Activated naive CD4-positive, alpha-beta T cell treated with anti-CD3 and anti-CD28 coated beads, Interleukin-2, amount 50 U/mL, for 16 hours (primary cell): ENCODE results near the gene FSTL4.

Experiments used
- DNase-seq: peaks from one replicate; pipeline ENCODE4 v3.0.0-alpha.2; 2020

FSTL4 gene

DNA sequence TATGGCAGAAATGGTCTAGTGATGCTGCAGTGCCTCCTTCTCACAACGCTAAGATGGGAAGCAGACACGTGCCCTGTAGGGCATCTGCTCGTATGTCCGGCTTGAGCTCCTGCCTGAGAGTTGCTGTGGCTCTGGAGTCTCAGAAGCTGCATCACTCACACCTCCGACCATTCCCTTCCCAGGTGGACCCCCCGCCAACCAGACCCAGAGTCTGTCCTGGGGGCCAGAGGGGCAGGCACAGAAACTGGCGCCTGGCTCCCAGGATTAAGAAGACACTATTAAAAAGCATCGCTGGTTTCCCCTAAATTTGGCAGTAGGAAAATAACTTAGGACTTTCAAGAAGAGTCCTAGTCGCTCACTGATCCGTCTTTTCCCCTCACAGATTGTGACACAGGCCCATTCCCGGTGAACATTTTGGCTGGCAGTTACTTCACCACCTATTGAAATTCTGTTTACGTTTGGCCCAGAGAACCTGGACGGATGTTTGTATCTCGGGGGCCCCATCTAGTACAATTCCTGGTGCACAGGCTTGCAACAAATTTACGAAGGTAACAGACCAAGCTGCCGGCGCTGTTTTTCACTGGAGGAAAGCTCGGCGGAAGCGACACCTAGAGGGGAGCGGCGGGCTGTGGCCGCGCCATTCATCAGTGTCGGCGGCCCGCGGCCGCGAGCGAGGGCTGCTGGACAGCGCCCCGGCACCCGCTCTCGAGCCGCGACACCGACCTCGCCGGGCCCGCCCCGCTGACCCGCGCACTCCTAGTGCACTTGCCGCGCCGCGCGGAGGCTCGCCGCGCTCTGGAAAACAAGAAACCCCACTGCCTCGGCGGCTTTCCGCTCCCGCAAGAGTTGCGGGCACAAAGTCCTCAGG is 1.6 kb downstream of the FSTL4 start:
- peak; percentile 38 for DNase-seq

DNA sequence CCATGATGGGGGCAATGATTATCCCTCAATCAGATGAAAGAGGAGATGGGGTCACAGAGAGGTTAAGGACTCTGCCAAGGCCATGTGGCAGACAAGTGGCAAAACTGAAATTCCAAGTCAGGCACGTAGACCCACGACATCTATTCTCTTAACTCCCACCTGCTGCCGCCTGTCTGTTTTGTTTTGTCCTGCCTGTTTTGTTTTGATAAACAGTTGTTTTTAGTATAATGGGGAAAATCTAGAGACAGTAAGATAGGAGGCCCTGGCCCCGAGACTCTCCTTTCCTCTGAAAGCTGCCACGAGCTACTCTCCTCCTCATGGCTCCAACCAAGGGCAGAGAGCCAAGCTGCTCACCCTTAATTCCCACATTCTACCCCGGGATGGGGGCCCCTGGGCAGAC is 4.9 kb downstream of the FSTL4 start:
- no peak for DNase-seq

DNA sequence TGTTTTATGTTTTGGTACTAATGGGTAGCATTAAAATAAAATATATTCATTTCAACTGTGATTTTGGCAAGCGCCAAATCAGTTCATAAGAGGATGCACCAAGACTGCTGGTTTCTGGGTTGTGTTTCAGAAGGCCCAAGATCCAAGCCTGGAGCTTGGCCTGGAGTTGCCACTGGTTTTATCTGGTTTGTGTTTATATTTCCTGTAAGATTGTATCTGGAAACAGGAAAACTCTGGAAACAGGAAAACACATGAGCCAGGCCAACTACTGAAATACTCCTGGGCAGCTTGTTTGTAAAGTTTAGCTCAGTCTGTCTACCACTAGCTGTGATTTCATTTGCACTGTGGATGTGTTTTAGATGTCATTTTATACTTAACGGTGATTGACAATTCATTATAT is 5.5 kb downstream of the FSTL4 start:
- DNase-seq, result no peak

DNA sequence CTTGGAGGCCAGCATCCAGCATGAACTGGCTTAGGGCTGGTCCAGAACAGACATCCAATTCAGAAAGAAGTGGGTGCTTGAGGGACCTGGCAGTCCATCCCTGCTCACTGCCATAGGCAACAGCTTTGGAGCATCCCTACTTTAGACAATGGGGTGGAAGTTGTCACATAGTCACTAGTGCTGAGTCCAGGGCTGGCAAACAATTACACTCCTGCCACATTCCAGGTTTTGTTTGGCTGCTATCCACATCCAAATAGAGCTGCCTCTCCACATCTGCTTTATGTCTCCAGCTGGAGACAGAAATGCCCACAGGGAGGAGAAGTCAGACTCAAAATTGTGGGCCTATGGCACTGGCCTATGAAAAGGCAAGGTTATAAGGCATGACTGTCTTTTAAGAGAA is 7.0 kb downstream of the FSTL4 start:
- DNase-seq, result no peak

DNA sequence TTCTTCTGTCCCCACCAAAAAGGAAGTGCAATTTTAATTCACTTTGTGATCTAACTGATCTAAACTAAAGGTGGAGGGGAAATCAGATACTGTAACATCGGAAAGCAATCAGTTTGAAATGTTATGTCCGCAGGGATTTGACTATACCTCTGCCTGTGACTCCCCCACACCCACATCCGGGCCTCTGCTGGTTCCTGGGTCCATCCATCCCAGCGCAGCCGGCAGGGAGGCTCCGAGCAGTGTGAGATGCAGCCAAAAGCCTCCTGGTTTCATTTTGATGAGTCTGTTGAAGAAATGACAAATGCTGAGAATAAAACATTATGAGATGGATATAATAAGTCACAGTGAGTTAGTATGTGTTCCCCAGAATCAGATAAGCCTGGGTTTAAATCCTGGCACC is 8.6 kb downstream of the FSTL4 start:
- no peak for DNase-seq

DNA sequence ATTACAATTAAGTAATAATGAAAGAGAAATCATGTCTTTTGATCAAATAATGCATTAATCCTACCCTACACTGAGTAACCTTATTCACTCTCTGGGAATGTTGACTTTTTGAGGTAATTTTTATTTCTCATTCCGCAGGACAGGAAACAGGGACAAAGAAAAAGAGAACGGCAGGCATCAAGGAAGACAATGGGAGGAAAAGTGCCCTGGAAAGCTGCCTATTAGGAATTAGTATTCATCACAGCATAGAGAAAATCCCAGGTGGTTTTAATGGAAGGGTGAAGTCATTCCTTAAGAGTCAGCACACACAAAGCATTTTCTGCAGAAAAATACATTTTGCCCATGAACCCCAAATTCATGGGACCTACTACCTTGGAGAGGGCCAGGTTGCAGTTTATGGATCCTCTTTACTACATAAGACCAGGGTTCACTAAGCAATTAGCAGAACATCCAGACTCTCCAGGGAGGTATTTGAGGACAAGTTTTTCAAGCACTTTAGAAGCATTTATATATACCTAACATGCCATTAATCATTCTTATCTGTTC is 9.4 kb downstream of the FSTL4 start:
- no peak for DNase-seq

DNA sequence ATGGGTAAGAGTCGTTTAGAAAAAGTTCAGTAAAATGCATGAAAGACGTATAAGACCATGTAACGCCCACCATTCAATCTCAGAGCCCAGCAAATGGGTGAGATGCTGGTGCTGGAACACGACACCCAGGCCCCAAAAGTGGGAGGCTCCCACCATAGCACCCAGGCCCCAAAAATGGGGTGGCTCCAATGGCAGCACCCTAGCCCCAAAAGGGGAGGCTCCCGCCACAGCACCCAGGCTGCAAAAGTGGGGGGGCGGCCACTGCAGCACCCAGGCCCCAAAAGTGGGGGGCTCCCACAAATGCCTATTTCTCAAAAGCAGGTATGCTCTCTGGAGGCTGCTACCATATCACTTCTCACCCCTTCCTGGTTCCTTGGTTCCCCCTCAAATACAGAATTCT is 12.7 kb downstream of the FSTL4 start:
- no peak for DNase-seq

DNA sequence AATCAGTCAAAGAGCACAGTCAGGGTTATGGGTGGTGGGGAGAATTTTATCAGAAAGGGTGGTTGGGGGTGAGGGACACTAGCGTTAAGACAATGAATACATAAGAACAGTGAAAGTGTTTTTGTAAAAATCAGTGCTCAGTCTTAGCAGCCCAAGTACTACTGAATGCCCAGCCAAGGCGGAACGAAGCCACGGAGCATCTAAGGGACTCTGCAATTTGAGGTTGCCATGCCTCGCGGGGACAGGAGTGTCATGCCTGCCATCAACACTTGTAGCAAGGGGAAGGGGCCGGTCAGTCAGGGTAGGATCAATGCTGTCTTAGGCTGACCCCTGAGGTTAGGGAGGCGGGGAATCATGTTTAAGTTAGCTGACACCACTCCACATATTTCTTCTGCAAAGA is 13.3 kb downstream of the FSTL4 start:
- no peak for DNase-seq

DNA sequence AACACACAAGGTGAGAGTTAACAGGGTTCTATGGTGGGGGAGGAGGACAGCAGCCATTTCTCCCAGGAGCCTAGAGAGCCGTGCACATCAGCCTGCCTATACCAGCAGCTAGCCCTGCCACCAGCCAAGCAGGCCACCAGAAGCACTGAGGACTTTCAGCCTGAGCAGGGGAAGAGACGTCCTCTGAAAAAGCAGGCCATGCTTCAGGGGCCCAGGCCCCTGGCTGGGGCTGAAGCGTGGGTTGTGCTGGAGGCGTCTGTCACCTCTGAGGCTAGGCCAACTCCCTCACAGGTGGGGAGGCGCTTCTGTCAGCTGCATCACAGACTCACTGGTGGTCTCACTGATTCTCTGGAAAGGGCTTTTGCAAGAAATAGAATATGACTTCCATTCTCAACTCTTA is 16.3 kb downstream of the FSTL4 start:
- no peak for DNase-seq

DNA sequence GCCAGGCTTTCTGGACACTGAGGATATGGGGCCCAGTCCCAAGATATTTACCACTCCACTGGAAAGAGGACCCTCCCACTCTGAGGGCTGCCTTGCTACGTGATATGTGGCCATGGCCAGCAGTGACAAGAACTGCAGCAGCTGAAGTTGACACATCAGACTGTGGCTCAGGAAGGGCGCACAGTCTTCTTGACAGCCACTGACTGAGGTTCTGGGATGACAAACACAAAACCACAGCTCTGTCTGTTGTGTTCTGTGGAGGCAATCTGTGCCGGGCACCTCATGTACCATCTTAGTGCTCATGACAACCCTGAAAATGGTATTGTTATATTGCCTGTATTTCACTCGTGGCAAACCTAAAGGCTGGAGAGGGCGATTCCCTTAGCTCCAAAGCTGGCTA is 16.9 kb downstream of the FSTL4 start:
- DNase-seq, result no peak

DNA sequence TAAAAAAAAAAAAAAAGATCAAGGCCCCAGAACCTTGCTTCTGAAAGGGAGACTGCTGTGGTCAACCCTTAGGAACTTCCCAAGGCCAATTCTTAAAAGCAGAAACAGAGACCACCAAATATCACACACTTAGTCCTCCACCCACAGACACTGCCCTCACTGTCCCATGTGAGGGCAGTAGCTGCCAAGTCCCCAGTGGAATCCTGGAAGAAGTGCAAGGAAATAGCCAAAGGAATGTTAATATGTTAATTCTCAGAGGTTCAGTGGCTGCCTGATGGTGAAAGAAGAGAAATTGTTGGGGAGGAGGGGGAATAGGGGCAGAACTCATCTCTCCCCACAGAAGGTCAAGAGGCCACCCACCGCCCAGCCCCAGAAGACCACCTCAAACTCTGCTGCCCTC is 23.1 kb downstream of the FSTL4 start:
- no peak for DNase-seq

DNA sequence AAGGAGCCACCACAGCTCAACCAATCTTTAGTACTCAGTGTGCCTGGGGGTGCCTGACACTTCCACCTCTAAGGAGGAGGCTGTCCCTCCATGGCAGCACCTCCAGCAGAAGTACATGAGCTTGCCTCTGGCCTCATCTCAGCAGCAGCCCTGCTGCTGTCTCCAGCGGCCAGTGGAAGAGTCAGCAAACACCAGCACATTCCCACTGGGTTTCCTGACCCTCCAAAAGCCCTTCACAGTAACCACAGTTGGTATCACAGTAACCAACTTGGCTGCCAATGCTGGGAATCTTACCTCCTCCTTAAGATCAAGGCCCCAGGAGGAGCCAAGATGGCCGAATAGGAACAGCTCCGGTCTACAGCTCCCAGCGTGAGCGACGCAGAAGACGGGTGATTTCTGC is 29.4 kb downstream of the FSTL4 start:
- DNase-seq, result no peak

DNA sequence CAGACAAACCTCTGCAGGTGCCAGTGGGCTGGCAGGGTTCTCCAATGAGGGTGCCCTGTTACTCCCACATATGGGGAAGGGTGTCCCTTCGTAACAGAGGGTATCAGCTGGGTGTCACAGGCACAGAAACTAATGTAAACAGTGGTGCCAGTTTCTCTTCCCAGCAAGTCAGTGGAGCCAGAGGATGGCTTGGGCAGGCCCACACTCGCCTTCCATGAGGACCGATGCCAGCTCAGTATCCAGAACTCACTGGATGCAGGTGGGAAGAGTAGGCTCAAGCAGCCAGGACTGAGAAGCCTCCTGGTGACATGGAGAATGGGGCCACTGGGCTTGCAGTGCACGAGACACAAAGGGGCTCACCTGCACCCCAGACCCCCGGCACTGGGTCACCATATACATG is 30.4 kb downstream of the FSTL4 start:
- DNase-seq, result no peak

DNA sequence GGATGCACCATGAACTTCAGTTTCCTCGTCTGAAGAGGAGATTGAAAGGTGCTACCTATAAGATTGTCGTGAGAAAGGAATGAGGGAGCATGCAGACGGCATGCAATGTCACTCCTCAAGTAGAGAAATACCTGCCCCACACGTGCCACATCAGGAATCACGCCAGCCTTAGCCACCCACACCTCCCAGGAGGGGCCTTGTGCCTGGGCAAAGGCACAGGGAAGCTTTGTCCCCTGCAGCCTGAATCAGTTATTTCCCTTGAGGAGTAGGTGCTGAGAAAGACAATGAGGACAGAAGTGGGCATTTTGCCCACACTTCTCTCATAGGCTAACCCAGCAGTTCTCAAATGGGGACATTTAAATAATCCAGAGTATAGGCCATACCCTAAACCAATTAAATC is 31.0 kb downstream of the FSTL4 start:
- no peak for DNase-seq

DNA sequence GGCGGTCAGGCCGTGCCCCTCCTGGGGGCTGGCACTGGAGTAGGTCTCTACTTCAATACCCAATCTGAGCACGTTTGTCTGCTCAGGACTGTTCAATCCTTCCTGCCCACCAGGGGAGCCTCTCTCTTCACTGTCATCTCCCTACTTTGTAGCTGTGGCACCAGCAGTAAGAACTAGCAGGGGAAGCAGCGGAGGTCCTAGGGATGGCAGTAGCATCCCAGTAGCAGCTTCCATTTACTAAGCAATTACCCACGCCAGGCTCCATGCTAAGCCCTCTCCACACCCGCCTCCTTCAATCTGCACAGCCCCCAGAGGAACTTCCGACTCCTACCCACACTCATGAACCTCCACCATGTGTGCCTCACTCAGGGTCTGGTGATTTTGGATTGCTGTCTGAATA is 31.7 kb downstream of the FSTL4 start:
- DNase-seq, result no peak

DNA sequence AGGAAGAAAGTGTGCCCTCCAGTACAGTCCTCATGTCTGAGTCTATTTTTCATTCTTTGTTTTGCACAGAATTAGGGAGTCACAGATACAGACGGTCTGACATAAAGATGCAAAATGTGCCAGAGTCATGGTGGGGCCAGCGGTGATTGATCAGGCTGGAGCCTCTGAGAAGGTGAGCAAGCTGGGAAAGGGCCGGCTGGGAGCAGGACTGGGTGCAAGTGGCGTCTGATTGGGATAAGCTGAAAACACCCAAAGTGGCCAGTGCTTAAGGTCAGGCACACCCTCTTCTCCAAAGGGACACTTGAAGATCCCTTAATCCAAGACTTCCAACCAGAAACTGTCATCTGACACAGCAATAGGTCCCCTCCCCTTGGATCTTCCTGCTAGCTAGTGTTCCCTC is 32.6 kb downstream of the FSTL4 start:
- DNase-seq, result no peak

DNA sequence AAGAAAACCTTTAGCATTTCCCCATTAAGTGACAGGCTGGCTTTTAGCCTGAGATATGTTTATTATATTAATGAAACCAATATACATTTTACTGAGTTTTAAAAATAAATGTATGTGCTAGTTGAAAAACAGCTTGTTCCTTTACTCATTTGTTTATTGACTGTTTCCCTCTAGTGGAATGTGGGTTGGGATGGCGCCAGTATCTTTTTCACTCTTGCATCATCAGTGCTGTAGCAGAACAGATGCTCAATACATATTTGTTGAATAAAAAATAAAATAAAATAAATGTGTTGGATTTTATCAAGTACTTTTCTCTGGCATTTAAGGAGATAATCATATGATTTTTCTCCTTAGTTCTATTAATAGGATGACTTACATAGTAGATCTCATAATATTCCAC is 43.0 kb downstream of the FSTL4 start:
- DNase-seq, result no peak

DNA sequence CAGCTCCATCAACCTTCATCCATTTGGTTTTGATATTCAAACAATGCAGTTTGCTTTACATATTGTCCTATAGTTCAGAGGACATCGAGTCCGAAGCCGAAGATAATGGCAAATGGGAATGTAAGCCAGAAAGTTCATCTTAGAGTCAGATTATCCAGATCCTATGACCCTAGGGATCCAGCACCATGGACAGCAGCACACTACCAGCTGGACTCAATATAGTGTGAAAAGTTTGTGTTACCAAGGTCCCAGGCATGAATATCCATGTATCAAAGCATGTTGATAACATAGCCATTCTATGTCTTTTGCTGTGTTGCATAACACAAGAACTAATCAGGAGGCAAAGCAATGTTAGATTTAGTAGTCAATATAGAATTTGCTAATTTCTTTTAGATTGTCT is 46.3 kb downstream of the FSTL4 start:
- no peak for DNase-seq

DNA sequence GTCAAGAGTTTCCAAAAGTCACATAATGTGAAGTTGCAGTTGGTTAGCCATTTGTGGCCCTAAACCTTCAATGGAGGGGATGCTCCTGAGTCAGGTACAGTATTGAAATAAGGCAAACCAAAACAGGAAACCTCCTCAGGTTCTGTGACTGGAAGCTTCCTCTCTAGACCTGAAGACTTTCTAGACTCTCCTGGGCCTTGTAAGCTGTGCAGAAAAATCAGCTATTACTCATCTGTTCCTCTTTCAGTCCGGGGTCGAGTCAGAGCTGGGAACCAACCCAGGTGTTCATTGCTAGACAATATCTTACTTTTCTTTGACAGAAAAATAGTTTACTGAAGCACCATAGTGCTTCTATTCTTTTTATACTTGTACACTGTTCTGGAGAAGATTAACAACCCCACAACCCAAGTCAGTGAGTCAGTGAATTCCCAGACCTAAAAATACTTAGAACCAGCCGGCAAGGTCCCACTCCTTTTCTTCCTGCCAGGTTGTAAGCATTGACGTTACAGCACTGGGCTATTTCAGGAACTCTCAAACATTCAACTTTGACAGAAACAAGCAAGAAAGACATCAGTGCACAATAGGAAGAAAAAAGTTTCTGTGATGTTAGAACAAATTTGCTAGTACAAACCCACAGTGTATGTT is 47.3 kb downstream of the FSTL4 start:
- no peak for DNase-seq

DNA sequence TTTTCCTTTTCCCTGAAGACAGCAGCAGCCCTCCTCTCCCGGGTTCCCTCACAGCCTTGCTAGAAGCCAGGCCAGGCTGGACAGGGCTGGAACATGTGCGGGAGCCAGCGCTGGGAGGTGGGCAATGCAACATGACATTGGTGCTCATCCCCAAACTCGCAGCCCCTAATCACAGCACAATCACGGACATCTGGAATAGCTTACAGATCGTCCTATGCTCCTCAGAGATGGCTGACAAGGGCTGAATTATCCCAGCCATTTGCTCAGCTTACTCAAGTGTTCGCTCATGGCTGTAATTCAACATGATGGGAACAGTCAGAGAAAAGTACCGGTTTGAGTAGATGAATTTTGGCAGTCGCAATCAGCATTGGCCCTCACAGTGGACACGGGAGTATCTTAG is 49.8 kb downstream of the FSTL4 start:
- DNase-seq, result no peak

DNA sequence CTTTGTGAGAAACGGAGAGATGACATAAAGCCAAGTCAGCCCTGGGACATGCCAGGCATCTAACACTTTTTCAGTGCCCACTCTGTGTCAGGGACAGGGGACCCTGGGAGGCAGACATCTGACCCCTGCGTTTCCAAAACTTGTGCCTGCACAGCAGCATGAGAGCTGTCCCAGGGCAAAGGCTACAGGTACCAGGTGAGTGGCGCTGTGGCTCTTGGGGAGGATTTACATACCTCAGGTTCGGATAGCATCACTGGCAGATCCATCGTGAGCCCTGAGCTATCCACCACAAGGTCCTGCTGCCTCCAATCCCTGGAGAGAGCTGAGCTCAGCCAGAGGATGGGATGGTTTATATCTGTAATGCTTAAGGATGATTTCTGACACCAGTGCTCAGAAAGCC is 52.4 kb downstream of the FSTL4 start:
- DNase-seq, result no peak

DNA sequence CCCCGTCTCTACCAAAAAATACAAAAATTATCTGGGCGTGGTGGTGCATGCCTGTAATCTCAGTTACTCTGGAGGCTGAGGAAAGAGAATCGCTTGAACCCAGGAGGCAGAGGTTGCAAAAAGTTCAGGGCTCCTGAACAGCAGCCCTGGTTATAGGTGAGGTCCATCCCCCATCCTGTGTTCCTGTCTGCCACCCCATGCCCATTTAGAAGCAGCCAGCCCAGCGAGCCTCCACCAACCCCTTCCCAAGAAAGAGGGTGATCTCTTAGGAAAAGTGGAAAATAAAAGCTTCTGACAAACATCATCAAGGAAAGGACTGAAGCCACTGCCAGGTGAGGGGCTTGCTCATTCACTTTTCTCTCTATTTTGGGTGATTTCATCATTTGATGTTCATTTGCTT is 55.8 kb downstream of the FSTL4 start:
- no peak for DNase-seq

DNA sequence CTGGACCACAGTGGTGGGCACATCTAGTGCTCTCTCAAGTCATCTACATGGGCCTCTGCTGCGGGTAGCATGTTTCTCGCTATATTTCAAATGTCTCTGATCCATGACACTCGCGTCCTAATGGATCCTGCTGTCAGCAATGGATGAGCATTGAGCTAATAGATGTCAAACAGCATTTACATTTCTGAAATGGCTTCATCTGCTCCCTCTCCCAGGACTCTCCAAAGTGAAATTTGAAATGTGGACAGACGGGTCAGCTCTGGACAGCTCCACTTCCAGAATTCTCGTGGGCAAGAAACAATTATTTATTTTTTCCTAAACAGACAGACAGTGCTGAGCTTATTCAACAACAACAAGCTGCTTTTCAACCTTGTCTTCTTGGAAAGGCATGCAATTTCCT is 58.1 kb downstream of the FSTL4 start:
- DNase-seq, result no peak

DNA sequence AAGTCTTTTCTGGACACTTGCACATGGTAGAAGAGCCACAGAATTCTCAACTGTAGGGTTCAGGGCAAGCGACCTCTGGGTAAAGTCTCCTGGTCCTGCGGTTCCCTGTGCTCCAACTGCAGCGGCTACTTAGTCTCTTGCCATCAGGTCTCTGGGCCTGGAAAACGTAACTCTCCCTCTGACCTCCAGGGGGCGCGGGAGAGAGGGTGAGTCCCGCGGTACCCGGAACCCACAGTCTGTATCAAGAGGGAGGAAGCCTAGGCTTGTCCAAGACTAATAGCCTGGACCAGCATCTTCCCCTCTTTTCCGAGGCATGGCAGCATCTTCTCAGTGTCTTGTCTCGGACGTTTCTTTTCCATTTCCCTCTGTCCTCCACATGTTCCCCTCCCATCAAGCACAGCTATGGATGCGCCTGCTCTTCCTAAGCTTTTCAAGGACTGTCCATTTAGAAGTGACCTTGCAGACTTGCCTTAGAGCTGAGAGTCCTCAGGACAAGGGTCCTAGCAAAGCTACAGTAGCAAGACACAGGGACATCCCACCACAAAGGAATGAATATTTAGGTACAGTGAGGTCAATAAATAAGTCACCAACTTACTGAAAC is 59.3 kb downstream of the FSTL4 start:
- DNase-seq, result peak; percentile 59
